H1 (cell line): ENCODE measurements around the gene SCNM1. TPM values are rescaled to one million over a fixed set of nuclear protein-coding genes. Genes with fewer than 3 reads are reported as not detected.

Experiments used
- CTCF ChIA-PET: fragments of 300-600 bp; sonication (Branson Sonifier 250); formaldehyde crosslinking; loops from one replicate; lab custom pipeline; 2021; ENCODE audit not compliant: partially characterized antibody; lab: Charles Lee
- POLR2A ChIA-PET: fragments of 300-600 bp; sonication (Branson Sonifier 250); formaldehyde crosslinking; loops from one replicate; lab custom pipeline; 2021; ENCODE audit warnings: inconsistent platforms; ENCODE audit not compliant: partially characterized antibody; lab: Charles Lee
- DNase-seq, 2 experiments: peaks; one replicate each; pipeline versions ENCODE4 v3.0.0 to v3.0.0-alpha.2; 2010 to 2022; ENCODE audit warnings: low spot score in 2 of 2, low read depth in 1 of 2, mixed read lengths in 1 of 2
- FAIRE-seq: peaks from 2 replicates; lab custom pipeline; 2011; peaks lifted over from hg19 to GRCh38; lab: Jason Lieb, UNC
- H2AFZ ChIP-seq: 2 replicates; pipeline ENCODE4 v1.8.1; 2012; ENCODE audit warnings: low read length, inconsistent platforms
- H2AK5ac ChIP-seq: 2 replicates; pipeline ENCODE4 v1.6.1; 2013; ENCODE audit warnings: low read depth, low read length
- H2BK120ac ChIP-seq: replicated peaks from 2 replicates; pipeline ENCODE3; 2013; ENCODE audit warnings: low read depth, low read length, inconsistent platforms
- H2BK12ac ChIP-seq: 2 replicates; pipeline ENCODE4 v1.6.1; 2013; ENCODE audit warnings: low read depth, low read length
- H2BK15ac ChIP-seq: 2 replicates; pipeline ENCODE4 v1.6.1; 2013; ENCODE audit warnings: low read length
- H2BK20ac ChIP-seq: 2 replicates; pipeline ENCODE4 v1.6.1; 2013; ENCODE audit warnings: low read length
- H2BK5ac ChIP-seq: 2 replicates; pipeline ENCODE4 v1.6.1; 2013; ENCODE audit warnings: low read depth, low read length
- H3K14ac ChIP-seq: 2 replicates; pipeline ENCODE4 v1.6.1; 2013; ENCODE audit warnings: inconsistent platforms; ENCODE audit not compliant: insufficient read length
- H3K18ac ChIP-seq: 2 replicates; pipeline ENCODE4 v1.6.1; 2013; ENCODE audit warnings: low read length; ENCODE audit errors: extremely low read depth
- H3K23ac ChIP-seq: 2 replicates; pipeline ENCODE4 v1.6.1; 2013; ENCODE audit warnings: inconsistent platforms; ENCODE audit not compliant: insufficient read length
- H3K23me2 ChIP-seq: 2 replicates; pipeline ENCODE4 v1.6.1; 2013; ENCODE audit warnings: low read depth, low read length
- H3K27ac ChIP-seq: 2 replicates; pipeline ENCODE4 v1.6.1; 2011; ENCODE audit warnings: low read depth, low read length, inconsistent platforms
- H3K27me3 ChIP-seq, 4 experiments: replicated peaks in 1 of 4; 1 replicate in 1 of 4; 2 replicates in 3 of 4; pipeline versions ENCODE4 v1.6.1 to v1.8.1; 2011 to 2013; ENCODE audit warnings: low read length in 3 of 4, mild to moderate bottlenecking in 3 of 4, inconsistent platforms in 2 of 4, mixed read lengths in 2 of 4, moderate library complexity in 1 of 4; ENCODE audit not compliant: control insufficient read depth in 3 of 4, insufficient read depth in 3 of 4; ENCODE audit errors: extremely low read depth in 1 of 4
- H3K36me3 ChIP-seq, 4 experiments: 2 replicates each; pipeline versions ENCODE4 v1.6.1 to v1.8.1; 2011 to 2013; ENCODE audit warnings: mild to moderate bottlenecking in 4 of 4, low read length in 3 of 4, moderate library complexity in 2 of 4, control low read depth in 1 of 4, inconsistent platforms in 1 of 4; ENCODE audit not compliant: insufficient read depth in 4 of 4, control insufficient read depth in 2 of 4
- H3K4ac ChIP-seq: replicated peaks from 2 replicates; pipeline ENCODE3; 2013; ENCODE audit warnings: low read length, low read depth, mixed read lengths, inconsistent platforms; ENCODE audit not compliant: insufficient read length
- H3K4me1 ChIP-seq, 4 experiments: replicated peaks in 1 of 4; 1 replicate in 1 of 4; 2 replicates in 3 of 4; pipeline versions ENCODE4 v1.6.1 to v1.8.1; 2011 to 2013; ENCODE audit warnings: low read length in 3 of 4, inconsistent platforms in 2 of 4, mixed read lengths in 1 of 4; ENCODE audit not compliant: insufficient read depth in 4 of 4, control insufficient read depth in 3 of 4
- H3K4me2 ChIP-seq, 2 experiments: 2 replicates each; pipeline versions ENCODE4 v1.6.1 to v1.8.1; 2011 to 2013; ENCODE audit warnings: low read depth in 2 of 2, low read length in 2 of 2, control low read depth in 1 of 2, inconsistent platforms in 1 of 2, mild to moderate bottlenecking in 1 of 2; ENCODE audit not compliant: insufficient read depth in 1 of 2
- H3K4me3 ChIP-seq, 4 experiments: fragments of 200-600, 300-600 bp in 1 of 4; sonication (generic), shearing (Covaris generic), sonication (Bioruptor Twin) in 1 of 4; 2 replicates each; pipeline versions ENCODE4 v1.5.1 to v1.8.1; 2011 to 2016; ENCODE audit warnings: low read length in 4 of 4, low read depth in 3 of 4, control low read depth in 2 of 4, inconsistent platforms in 2 of 4, mild to moderate bottlenecking in 2 of 4, mixed read lengths in 1 of 4, moderate library complexity in 1 of 4; ENCODE audit not compliant: insufficient read depth in 2 of 4; ENCODE audit errors: extremely low read depth in 1 of 4
- H3K56ac ChIP-seq: replicated peaks from 2 replicates; pipeline ENCODE3; 2013; ENCODE audit warnings: low read depth, mild to moderate bottlenecking, mixed read lengths, low read length, inconsistent platforms; ENCODE audit not compliant: insufficient read length
- H3K79me1 ChIP-seq: 2 replicates; pipeline ENCODE4 v1.6.1; 2013; ENCODE audit warnings: low read depth, low read length, control low read depth
- H3K79me2 ChIP-seq, 2 experiments: 2 replicates each; pipeline versions ENCODE4 v1.6.1 to v1.8.1; 2012 to 2013; ENCODE audit warnings: low read length in 2 of 2, mild to moderate bottlenecking in 2 of 2, inconsistent platforms in 1 of 2; ENCODE audit not compliant: insufficient read depth in 2 of 2, control insufficient read depth in 1 of 2
- H3K9ac ChIP-seq, 4 experiments: replicated peaks in 1 of 4; 1 replicate in 1 of 4; 2 replicates in 3 of 4; pipeline versions ENCODE4 v1.6.1 to v1.8.1; 2011 to 2013; ENCODE audit warnings: low read depth in 3 of 4, low read length in 3 of 4, control low read depth in 2 of 4, mild to moderate bottlenecking in 2 of 4, moderate library complexity in 2 of 4, inconsistent platforms in 1 of 4; ENCODE audit errors: extremely low read depth in 1 of 4
- H3K9me3 ChIP-seq, 2 experiments: 2 replicates each; pipeline versions ENCODE4 v1.6.1 to v1.8.1; 2012 to 2013; ENCODE audit warnings: mild to moderate bottlenecking in 2 of 2, moderate library complexity in 2 of 2, control low read depth in 1 of 2, inconsistent platforms in 1 of 2, low read depth in 1 of 2, low read length in 1 of 2, mixed read lengths in 1 of 2; ENCODE audit not compliant: insufficient read depth in 2 of 2
- H4K20me1 ChIP-seq, 2 experiments: replicated peaks in 1 of 2; 2 replicates each; pipeline versions ENCODE3 to v1.8.1; 2011 to 2013; ENCODE audit warnings: inconsistent platforms in 2 of 2, low read length in 2 of 2, mild to moderate bottlenecking in 1 of 2; ENCODE audit not compliant: insufficient read depth in 2 of 2, control insufficient read depth in 1 of 2
- H4K5ac ChIP-seq: 2 replicates; pipeline ENCODE4 v1.6.1; 2013; ENCODE audit warnings: low read length, low read depth, mixed read lengths, inconsistent platforms; ENCODE audit not compliant: insufficient read length
- H4K8ac ChIP-seq: 2 replicates; pipeline ENCODE4 v1.8.0; 2013; ENCODE audit warnings: mild to moderate bottlenecking, moderate library complexity, low read length, inconsistent platforms; ENCODE audit not compliant: insufficient read depth; ENCODE audit errors: extremely low read depth
- H4K91ac ChIP-seq: replicated peaks from 2 replicates; pipeline ENCODE3; 2013; ENCODE audit warnings: low read length, mixed read lengths, inconsistent platforms; ENCODE audit not compliant: insufficient read length
- CBX5 ChIP-seq: fragments of 300-800, 300-1000 bp; sonication (generic); IDR thresholded peaks from 2 replicates; pipeline ENCODE4 v1.7.1; 2016; ENCODE audit warnings: antibody characterized with exemption, low read length, low read depth
- GABPA ChIP-seq: IDR thresholded peaks from 2 replicates; pipeline ENCODE4 v1.6.1; 2011; ENCODE audit warnings: mild to moderate bottlenecking, low read length, moderate library complexity, borderline replicate concordance; ENCODE audit not compliant: insufficient read depth
- POU5F1 ChIP-seq: IDR thresholded peaks from 2 replicates; pipeline ENCODE4 v1.6.1; 2011; ENCODE audit warnings: low read depth, mild to moderate bottlenecking, low read length, moderate library complexity
- SIX5 ChIP-seq: IDR thresholded peaks from 2 replicates; pipeline ENCODE4 v1.6.1; 2011; ENCODE audit warnings: mild to moderate bottlenecking, low read depth, low read length
- SRF ChIP-seq: IDR thresholded peaks from 2 replicates; pipeline ENCODE4 v1.6.1; 2011; ENCODE audit warnings: mild to moderate bottlenecking, low read depth, low read length, moderate library complexity
- TBP ChIP-seq: IDR thresholded peaks from 2 replicates; pipeline ENCODE4 v1.6.1; 2011; ENCODE audit warnings: low read depth, low read length, improper control_type of control experiment
- WGBS, 2 experiments: shearing (Covaris generic) in 1 of 2; methylation state at CpG; one replicate each; pipeline versions ENCODE4 v1.1.6 to v1.1.7; 2013 to 2015; ENCODE audit warnings: low lambda C conversion rate in 2 of 2, mixed read lengths in 2 of 2, inconsistent platforms in 1 of 2, low coverage in 1 of 2, missing lambda C conversion rate in 1 of 2; ENCODE audit not compliant: insufficient replicate concordance in 2 of 2, insufficient coverage in 1 of 2, insufficient read length in 1 of 2; ENCODE audit errors: extremely low coverage in 1 of 2, missing lambda C conversion rate in 1 of 2; 5-methylcytosine and 5-hydroxymethylcytosine counted together
- polyA plus RNA-seq, 7 experiments: library from polyadenylated mRNA; depleted of rRNA in 3 of 7; stranded (reverse) in 5 of 7; unstranded in 2 of 7; fragments of >200 nt in 5 of 7; fragments of 200-250 nt in 2 of 7; gene quantifications; 1 replicate in 5 of 7; 2 replicates in 1 of 7; 4 replicates in 1 of 7; pipeline versions ENCODE4 v1.2.1 to v1.2.3, GENCODE V29; 2011 to 2013; ENCODE audit warnings: missing spikeins in 2 of 7, mixed read lengths in 2 of 7
- total RNA-seq: library from RNA; stranded (reverse); fragmentation: NEBNext Ultra II Directional; extraction: Animal tissue kit (Norgen Biotek cat#: 25700); gene quantifications from 2 replicates; pipeline ENCODE4 v1.2.1, GENCODE V29; 2021
- TF ChIP-seq, protein P1 (sequence below): IDR thresholded peaks from 2 replicates; pipeline ENCODE4 v1.6.1; 2012; ENCODE audit warnings: inconsistent platforms
- TF ChIP-seq, protein P2 (sequence below), 3 experiments: IDR thresholded peaks; 1 replicate in 2 of 3; 2 replicates in 1 of 3; pipeline versions ENCODE4 v1.5.1 to v1.6.1; 2011; ENCODE audit warnings: low read length in 3 of 3, mild to moderate bottlenecking in 3 of 3, inconsistent platforms in 2 of 3, low read depth in 1 of 3, moderate library complexity in 1 of 3; ENCODE audit not compliant: insufficient read depth in 1 of 3; ENCODE audit errors: control extremely low read depth in 1 of 3

The SCNM1 gene
- total and polyA plus RNA-seq, 2 of the 8 experiments (the other 6 are each of a cell fraction or from before 2014, with no cell fraction given) = 13.6 to 46.2 TPM

DNA sequence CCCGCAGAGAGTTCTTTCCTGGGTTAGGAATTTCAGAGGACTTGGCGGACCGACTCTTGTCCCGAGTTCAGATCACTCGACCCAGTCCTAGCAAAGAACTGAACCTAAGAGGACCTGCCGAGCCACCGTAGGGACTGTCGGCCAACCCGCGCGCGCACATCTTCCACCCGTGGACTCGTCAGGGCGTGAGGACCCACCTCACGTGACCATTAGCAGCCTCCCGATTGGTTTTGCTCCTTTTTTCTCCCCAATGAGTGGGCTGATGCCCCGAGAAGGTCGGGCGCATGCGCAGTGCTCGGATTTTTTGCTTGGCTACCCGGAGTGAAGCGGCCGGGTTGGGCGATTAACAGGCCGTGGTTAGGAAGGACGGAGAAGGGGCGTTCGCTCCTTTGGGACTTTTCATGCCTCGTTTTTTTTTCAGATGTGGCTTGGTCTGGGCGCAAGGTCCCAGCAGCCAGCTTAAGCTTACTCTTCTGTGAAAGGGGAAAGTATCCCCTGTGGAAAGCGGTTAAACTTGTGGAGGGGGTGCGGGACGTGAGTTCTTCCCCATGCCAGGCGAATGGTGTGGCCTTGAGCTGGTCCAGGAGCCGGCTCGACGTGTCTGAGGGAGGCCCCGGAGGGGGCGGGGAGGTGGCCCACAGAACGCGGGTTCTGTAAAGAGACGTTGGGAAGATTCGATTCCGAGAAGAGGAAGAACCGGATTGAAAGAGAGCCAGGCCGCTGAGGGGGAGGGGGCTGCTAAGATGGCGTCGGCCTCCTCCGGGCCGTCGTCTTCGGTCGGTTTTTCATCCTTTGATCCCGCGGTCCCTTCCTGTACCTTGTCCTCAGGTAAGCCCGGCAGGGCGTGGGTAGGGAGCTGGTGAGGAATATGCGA, 32.5 kb downstream of the SCNM1 start, which contains the start of gene PIP5K1A:
Gene PIP5K1A (plus strand): TSS at position 299 of the 874 bp plus-strand sequence. CDS start 445 bp downstream, at position 744.
- peak within 1 kb of the TSS; percentile 94 for H2BK120ac ChIP-seq
- H3K56ac ChIP-seq = peak within 1 kb of the TSS; percentile 96
- H2BK20ac ChIP-seq = no peak within 1 kb of the TSS
- peaks cover 0 to 8% (median 4%) of the 10 kb centered on the region in 4 experiments; a peak in 2 of 8 replicates for H3K36me3 ChIP-seq
- peak within 1 kb of the TSS; percentile 97 for H2BK5ac ChIP-seq
- H3K4ac ChIP-seq = peak within 1 kb of the TSS; percentile 100
- H3K4me1 ChIP-seq = peaks cover 2 to 4% (median 3%) of the 10 kb centered on the region in 4 experiments; a peak in 3 of 7 replicates
- peaks cover 4 to 7% of the 10 kb centered on the region in 2 experiments for H4K20me1 ChIP-seq
- DNase-seq = peak; percentile 75 to 98
- peak within 1 kb of the TSS; percentile 74 to 99 (median 93) for H3K4me3 ChIP-seq
- H2BK12ac ChIP-seq = peak within 1 kb of the TSS; percentile 95
- CTCF ChIA-PET = interaction anchor here (1.0 kb wide), 2 partner anchors 57 to 99 kb away, joined by 3 read pairs; no protein-coding TSS in a partner anchor
- no peak within 1 kb of the TSS for H3K23ac ChIP-seq
- H3K9ac ChIP-seq = peak within 1 kb of the TSS; percentile 75 to 98 (median 86)
- FAIRE-seq = peak; percentile 24
- H3K79me2 ChIP-seq = peaks cover 34 to 50% of the 10 kb centered on the region in 2 experiments
- H4K91ac ChIP-seq = peak within 1 kb of the TSS; percentile 73
- no peaks in the 10 kb centered on the region for H3K79me1 ChIP-seq
- no peak within 1 kb of the TSS for H3K14ac ChIP-seq
- H3K27ac ChIP-seq = peak within 1 kb of the TSS; percentile 85
- POLR2A ChIA-PET = interaction anchor here (0.6 to 1.9 kb wide), 8 partner anchors 9 to 201 kb away, joined by 3 to 7 read pairs (median 4); partner anchors contain the start of genes PSMB4, PSMD4 and VPS72
- H2AFZ ChIP-seq = peak within 1 kb of the TSS; percentile 62; the same call in 1 of the 2 replicates
- H3K18ac ChIP-seq = peak within 1 kb of the TSS; percentile 97
- 2% methylated on average over 59 of the region's 60 CpGs; no CpG with 5 or more reads in 1 of the 2 experiments for WGBS, 2 experiments
- peak within 1 kb of the TSS; percentile 94 for H4K8ac ChIP-seq
- H4K5ac ChIP-seq = peak within 1 kb of the TSS; percentile 93
- H3K4me2 ChIP-seq = peak within 1 kb of the TSS; percentile 68 to 69
- peaks cover 13% of the 10 kb centered on the region for H3K23me2 ChIP-seq
- H2BK15ac ChIP-seq = no peak within 1 kb of the TSS
- no peaks in the 10 kb centered on the region for H3K27me3 ChIP-seq
- peak within 1 kb of the TSS; percentile 89 for H2AK5ac ChIP-seq
- H3K9me3 ChIP-seq = no peaks in the 10 kb centered on the region
- TF ChIP-seq TBP (peak; percentile 54), SIX5 (no peak), CBX5 (no peak), POU5F1 (no peak), SRF (no peak), GABPA (no peak)
- TF ChIP-seq, protein P1, sequence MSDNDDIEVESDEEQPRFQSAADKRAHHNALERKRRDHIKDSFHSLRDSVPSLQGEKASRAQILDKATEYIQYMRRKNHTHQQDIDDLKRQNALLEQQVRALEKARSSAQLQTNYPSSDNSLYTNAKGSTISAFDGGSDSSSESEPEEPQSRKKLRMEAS = peak; percentile 60; the same call in 1 of the 2 replicates
- TF ChIP-seq, protein P2, sequence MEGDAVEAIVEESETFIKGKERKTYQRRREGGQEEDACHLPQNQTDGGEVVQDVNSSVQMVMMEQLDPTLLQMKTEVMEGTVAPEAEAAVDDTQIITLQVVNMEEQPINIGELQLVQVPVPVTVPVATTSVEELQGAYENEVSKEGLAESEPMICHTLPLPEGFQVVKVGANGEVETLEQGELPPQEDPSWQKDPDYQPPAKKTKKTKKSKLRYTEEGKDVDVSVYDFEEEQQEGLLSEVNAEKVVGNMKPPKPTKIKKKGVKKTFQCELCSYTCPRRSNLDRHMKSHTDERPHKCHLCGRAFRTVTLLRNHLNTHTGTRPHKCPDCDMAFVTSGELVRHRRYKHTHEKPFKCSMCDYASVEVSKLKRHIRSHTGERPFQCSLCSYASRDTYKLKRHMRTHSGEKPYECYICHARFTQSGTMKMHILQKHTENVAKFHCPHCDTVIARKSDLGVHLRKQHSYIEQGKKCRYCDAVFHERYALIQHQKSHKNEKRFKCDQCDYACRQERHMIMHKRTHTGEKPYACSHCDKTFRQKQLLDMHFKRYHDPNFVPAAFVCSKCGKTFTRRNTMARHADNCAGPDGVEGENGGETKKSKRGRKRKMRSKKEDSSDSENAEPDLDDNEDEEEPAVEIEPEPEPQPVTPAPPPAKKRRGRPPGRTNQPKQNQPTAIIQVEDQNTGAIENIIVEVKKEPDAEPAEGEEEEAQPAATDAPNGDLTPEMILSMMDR (IDR thresholded peaks at IDR 0.05; ENCODE audit: control extremely low read depth in 1 of 3, insufficient read depth in 1 of 3, low read depth in 1 of 3, low read length in 3 of 3) = no peak
